ENCODE data around the gene TUBB2A.
"Not testable (repeated sequence)": the region's sequence is repeated elsewhere in the genome, so short reads cannot be mapped to it uniquely, and the experiment has no call there.

TUBB2A gene

DNA sequence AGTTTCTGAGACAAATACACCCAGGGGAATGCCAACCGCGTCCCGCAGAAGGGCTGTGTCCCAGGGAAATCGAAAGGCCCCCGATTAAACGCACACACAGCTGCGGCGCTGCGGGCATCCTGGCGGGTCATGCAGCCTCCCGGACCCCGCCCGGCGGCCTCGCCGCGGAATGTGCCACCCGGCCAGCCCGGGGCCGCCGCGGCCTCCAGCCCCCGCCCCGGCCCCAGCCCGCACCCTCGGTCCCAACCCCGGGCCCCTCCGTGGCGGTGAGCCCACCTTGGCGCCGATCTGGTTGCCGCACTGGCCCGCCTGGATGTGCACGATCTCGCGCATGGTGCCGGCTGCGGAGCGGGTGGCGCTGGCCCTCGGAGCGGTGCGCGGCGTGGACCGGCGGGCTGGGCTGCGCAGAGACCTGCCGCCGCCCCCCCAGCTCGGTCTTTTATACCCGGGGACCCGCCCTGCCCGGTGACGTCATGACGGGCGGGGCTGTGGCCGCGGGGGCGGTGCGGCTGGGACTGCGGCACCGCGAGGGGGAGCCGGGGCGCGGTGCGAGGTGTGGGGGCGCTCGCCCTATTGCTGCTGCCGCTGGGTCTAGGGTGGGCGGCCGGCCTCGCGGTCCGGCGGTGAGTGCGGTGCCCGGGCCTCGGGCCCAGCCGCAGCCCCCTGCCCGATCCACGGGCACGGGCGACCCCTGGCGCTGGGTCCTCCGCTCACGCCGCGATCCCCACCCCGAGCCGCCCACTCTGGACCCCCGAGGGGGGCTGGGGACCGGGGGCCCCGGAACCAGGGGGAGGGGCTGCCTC is at the start of gene TUBB2A:
TSS of gene TUBB2A (minus strand) at position 414 of the 803 bp plus-strand sequence. CDS start at position 333, 81 bp downstream.
- DNase-seq = no peak

DNA sequence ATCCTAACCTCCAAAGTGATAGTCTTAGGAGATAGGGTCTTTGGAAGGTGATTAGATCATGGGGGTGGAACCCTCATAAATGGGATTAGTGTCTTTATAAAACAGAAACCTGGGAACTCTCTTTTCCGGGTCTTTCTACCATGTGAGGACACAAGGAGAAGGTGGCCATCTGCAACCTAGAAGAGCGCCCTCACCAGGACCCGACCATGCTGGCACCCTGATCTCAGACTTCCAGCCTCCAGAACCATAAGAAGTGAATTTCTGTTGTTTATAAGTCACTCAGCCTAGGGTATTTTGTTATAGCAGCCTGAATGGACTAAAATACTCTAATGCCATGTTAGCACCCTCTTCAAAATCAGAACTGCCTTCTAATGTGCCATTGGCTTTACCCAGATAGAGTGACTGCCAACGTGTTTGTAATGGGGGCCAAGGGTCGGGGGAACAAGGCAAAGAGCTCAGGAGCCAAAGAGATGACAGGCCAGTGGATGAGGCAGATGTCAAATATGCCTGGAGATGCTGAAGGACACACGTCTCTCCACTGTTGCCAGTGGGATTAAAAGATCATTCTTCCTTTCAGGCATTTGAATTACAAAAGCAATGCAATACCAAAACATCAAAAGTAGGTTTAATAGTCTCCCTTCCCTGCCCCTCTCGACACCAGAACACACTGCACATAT is 49.1 kb upstream of the TUBB2A start:
- no peak for DNase-seq

DNA sequence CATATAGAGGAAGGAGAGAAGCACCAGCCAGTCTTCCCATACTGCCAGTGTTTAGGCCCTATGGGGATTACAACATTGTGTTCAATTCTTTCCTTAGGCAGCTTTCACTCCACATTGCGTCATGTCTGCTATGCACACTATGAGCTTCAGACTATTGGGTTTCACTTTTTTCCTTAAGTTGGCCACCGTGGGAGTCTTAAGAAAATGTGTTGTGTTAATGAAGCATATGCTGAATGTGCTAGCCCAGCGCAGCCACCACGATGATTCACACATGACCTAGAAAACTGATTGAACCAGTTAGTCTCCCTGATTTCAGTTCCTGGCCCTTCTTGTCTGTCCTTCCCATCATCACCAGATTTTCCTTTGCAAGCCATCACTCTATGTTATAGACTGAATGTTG is 48.6 kb upstream of the TUBB2A start:
- DNase-seq = no peak

DNA sequence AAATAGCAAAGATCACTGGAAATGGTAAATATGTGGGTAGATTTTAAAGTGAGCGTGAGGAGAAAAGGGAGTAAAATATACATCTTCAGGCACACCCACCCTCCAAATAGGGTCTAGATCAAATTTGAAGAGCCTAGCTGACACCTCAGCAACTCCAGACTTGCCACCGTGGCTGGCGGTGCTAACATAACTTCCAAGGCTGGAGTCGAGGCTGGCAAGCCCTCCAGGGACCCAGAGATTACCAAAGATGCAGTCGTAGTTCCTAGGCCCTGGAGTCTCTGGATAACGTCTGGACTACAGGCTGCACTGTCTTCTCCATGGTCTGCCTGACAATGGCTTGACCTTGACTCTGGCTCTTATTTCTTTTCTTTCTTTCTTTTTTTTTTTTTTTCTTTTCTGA is 47.6 kb upstream of the TUBB2A start:
- no peak for DNase-seq

DNA sequence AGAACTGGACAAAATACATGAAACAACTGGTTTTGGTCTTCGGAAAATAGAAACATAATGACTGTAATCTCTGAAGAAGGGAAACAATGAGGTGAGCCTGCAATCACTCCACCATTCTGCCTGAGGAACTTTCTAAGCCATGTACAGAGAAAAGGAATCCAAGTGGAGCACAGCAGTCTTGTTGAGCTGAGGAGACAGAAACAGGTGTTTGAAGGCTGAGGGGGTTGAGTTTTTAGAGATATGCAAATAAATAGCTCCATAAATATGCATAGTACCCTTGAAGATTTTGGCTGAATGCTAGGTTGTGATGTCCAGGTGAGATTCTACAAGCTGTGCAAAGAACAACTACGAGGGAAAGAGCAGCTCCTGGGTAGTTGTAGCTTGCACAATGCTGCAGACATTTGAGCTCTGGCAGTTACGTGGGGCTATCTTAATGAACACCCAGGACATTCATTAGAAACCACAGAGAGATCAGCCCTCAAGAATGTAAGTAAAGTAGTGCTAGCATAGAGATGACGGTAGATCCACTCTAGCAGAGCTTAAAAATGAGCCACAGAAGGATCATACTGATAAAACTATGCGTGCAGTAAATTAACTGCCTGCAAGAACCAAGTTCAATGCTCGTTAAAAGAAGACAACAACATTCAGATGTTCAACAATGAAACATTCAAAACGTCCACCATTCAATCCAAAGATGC is 45.8 kb upstream of the TUBB2A start:
- no peak for DNase-seq

DNA sequence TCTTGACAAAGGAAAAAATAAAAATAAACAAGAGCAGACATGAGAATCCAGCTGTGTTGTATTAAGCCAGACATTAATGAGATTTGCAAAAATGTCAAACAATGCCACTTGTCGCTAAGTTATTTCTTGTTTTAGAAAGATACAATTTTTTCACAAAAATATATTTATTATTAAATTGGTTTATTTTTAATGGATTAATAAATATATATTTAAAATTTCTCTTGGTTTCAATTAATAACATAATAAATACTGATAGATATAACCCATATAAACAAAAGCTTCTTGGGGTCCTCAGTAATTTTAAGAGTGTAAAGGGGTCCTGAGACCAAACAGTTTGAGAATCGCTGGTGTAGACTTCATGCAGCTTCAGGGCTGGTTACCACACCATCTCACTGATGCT is 44.0 kb upstream of the TUBB2A start:
- no peak for DNase-seq

DNA sequence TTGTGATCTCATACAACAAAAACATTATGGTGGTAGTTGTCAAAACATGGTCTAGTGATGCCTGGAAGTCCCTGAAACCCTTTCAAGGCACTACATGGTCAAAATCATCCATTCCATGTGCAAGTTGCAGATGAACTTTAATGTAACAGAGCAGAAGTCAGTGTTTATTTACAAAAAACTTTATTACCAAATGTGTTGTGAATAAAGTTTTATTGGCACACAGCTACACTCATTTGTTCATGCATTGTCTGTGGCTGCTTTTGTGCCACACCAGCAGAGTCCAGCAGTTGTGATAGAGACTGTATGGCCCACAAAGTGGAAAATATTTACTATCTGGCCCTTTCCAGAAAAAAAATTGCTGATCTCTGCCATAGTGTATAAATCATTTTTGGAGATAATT is 43.3 kb upstream of the TUBB2A start:
- DNase-seq = no peak

DNA sequence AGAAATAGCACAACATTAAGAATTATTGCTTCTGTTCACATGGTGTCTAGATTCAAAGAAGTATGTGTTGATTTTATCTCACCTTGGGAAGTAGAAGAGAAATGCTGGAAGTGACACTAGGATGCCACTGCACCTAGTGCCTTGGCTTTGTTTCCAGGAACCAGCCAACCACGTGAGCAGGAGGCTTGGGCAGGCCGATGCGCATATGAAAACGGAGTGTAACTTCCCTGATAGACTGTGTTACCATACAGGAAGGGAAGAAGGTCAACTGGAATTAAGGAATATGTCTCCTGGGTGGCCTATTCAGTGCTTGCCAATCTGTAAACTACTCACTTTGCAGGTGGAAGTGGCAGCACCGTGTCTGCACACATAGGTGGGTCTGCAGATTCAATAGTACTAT is 42.0 kb upstream of the TUBB2A start:
- DNase-seq = no peak

DNA sequence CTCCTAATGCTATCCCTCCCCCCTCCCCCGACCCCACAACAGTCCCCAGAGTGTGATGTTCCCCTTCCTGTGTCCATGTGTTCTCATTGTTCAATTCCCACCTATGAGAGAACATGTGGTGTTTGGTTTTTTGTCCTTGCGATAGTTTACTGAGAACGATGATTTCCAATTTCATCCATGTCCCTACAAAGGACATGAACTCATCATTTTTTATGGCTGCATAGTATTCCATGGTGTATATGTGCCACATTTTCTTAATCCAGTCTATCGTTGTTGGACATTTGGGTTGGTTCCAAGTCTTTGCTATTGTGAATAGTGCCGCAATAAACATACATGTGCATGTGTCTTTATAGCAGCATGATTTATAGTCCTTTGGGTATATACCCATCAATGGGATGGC is 40.4 kb upstream of the TUBB2A start:
- DNase-seq = not testable (repeated sequence)

DNA sequence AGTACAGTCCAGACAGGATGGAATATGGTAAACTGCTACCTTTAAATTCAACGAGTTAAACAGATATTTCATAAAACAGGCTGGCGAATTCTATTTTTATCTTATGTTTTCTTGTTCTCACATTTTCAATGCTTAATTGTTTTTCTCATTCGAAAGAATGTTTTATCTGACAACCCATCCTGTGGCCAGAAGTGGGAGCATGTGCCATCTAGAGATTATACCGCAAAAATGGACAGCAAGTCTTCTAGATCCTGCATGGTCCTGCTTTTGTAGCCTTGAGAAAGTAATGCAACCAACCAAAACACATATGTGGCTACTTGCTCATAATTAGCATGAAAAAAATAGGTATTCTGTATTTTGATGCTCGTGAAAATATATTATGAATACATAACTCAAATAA is 39.4 kb upstream of the TUBB2A start:
- DNase-seq = no peak

DNA sequence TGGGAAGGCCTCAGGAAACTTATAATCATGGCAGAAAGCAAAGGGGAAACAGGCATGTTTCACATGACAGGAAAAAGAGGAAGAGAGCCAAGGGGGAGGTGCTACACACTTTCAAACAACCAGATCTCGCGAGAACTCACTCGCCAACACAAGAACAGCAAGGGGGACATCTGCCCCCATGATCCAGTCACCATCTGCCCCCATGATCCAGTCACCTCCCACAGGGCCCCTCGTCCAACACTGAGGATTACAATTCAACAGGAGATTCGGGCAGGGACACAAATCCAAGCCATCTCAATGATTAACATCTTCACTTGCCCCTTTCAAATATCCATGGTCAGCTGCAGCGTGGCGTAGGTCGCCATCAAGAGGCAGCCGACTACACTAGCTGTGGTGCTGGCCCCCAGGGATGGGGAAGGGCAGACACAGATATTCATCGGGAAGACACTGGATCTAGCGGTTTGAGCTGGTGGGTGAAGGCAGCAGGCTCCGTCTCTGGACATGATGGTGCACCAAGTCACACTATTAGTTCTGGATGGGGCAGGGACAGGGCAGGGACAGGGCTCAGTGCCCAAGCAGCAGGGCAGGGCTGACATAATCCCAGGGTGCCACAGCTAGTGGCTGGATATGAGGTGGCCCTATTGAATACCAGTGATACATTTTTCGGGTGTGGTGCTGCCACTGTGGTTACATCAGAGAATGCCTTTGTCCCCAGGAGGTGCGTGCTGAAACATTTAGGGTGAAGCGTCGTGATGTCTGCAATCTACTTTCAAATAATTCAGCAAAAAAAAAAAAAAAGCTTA is 38.6 kb upstream of the TUBB2A start:
- DNase-seq = no peak

DNA sequence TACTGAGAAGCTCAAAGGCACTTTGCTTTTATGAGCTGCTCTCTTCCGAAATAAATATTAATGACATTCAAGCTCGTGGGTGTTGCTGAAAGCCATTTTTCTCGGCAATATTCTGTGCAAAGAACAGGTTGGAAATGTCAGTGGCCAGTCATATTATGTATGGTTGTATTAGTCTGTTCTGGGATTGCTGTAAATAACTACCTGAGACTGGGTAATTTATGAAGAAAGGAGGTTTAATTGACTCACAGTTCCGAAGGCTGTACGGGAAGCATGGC is 38.0 kb upstream of the TUBB2A start:
- DNase-seq = no peak

DNA sequence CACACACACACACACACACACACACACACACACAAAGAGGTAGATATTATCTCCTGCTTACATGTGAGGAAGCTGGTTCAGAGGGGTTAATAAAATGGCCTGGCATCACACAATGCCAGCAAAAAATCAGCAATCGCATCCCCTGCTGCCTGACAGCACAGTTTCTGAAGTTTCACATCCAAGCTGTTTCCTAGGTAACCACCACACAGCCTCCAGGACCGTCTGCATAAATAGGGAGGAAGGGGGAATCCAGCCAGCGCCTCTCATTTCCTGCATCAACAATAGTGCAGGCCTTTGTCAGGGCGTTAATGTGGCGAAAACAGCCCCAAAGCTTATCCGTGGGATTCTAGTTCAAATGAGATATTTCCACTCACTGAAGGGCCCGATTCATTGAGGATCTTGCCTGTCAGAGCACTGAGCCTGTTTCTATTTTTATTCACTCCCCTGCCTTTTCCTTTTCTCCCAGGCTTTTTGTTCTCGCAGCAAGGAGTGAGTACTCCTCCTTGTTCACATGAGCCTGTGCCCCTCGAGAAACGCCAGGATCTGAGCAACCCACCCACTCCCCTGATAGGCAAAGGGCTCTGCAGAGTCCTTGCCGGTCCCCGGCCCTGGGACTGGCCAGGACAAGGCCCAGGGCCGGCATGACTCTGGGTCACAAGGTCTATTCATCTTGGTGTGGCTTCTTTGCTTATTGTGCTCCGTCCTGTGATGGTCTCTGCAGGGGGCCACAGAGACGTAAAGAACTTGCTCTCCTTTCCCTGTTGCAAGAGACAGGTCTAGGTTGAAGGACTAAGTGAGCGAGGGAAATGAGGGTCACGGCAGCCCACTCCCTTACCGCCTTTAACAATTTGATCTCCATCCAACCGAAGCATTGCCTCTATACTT is 37.4 kb upstream of the TUBB2A start:
- no peak for DNase-seq

DNA sequence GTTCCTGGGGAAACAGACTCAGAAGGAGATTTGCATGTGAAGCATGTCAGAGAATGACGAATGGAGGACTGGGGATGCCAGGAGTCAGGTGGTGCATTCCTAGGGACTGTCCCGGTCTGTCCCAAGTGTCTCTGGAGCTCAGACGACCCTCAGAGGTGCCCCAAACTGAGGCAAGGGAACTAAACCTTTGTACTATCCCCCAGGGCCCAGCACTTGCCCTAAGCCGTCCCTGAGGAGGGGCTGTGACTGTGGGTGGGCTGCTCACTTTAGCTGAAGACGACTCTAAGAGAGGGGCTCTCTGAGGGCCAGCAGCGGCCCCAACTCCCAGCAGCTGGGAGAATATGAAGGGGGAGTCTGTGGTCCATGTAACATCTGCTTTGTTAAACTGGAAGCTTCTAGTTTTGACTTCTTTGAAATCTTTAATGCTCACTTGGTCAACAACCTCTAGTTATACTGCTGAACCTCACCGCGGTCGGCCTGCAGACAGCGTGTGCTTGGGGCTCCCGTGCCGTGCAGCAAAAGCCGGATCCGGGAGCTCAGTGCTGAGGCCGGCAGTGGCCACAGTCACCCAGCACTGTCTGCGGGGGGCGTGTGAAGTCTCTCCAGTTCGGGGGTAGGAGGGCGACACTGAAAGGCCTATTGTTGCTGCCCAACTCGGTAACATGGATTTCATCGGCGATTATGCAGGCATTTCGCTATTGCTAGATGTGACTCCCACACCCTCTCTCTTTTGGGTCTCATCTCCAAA is 35.9 kb upstream of the TUBB2A start:
- no peak for DNase-seq

DNA sequence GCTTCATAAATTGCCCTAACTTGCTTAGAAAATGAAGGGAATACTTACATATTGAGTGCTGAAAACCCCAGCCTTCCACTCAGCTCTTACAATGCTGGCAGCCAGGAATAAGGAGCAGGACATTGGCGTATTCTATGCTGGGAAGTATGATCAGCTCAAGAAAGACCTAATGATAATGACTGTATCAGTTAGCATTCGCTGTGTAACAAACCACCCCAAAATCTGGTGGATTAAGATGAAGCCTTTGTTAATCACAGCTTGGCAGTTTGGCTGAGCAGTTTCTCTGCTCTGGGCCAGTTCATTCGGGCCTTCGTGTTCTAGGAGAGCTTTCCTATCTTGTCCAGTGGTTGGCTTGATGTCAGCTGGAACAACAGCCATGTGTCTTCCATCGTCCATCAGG is 33.4 kb upstream of the TUBB2A start:
- no peak for DNase-seq

DNA sequence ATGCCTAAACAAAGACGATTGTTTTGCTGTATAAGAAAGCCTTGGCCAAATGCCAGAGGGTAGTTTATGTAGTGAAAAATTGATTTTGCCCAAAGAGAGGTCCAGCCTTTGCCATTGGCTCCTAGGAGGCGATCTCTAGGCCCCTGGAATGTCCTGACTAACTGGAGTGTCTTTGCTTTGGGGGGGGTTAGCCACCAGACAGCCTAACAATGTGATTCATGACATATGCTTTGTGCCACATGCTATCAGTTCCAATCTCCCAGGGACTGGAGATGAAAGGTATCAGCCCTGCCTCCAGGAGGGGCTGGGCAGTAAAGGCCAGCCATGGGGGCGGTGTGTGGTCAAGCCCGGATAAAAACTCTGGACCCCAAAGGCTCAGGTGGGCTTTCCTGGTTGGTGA is 32.7 kb upstream of the TUBB2A start:
- no peak for DNase-seq

DNA sequence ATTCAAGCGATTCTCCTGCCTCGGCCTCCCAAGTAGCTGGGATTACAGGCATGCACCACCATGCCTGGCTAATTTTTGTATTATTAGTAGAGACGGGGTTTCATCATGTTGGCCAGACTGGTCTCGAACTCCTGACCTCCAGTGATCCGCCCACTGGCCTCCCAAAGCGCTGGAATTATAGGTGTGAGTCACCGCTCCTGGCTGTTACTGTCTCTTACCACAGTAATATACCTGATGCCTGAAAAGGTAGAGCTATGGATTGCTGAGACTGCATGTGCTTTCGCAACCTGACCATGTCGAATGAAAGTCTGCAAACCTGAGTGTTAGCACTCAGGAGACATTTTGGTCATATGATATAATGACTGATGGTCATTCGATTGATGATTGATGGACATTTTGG is 31.8 kb upstream of the TUBB2A start:
- DNase-seq = not testable (repeated sequence)

DNA sequence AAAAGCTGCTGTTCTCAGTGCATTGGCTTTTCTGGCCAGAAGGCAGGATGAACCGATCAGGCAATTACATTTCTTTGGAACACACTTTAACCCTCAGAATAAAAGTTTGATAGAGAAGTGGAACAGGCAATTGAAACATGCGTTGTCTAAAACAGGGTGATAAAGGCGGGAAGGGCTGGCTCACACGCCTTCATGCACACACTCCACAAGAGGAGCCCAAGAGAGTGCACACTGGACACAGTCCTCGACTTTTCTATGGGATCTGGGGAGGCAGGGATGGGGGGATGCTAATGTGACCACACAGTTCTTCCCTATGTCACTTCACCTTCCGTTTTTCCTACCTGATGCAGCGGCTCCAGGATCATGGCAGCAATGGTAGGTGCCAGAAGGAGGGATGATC is 30.9 kb upstream of the TUBB2A start:
- no peak for DNase-seq

DNA sequence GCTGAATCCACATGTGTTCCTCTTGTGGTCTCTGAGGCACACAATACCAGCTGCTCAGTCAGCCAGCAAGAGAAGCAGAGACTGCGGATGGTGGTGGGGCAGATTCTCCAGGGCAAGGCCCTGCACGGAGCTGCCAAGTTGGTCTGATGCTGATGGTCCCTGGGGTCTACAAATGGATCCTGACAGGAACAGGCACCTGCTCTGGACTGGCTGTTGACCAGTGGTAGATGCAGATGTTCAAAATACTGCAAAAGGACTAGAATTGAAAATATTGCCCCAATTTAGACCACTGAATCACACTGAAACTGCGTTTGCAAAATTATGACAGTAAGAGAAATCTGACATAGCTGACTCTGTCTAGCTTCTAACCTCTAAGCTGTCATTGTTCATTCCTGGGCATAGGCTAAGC is 29.6 kb upstream of the TUBB2A start:
- no peak for DNase-seq

DNA sequence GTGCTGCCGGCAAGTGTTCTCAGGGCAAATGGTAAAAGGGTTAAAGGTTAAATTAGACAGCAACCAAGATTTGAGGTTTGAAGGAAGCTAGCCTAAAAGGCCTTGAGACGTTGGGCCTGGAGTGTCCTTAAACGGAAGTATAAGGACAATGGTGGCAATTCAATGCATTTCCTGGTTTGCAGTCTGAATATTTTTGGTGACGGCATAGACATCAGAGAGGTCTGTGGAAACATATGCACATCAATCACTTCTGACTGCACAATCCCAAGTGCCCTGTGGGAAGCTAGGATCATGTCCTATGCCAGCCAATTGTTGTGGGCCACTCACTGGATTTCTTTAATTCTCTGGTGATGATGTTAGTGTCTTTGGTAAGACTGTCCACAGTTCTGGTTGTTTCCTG is 25.7 kb upstream of the TUBB2A start:
- DNase-seq = no peak

DNA sequence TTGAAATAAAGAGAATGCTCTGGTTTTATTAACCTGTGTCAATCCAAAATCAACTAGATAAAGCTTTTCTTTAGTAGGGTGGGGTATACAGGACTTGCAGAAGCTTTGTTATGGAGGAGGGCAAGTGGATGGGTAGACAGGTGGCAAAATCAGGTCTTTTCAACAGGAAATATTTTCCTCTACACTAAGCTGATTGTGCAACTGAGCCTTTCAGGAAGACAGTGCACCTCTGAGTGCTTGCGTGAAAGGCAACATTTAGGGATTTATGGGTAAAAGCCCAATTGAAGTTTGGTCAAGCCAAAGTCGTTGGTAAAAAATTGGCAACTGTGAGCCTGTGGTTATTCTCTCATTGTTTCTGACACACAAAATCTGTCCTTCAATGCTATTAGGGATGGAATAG is 23.8 kb upstream of the TUBB2A start:
- DNase-seq = no peak

DNA sequence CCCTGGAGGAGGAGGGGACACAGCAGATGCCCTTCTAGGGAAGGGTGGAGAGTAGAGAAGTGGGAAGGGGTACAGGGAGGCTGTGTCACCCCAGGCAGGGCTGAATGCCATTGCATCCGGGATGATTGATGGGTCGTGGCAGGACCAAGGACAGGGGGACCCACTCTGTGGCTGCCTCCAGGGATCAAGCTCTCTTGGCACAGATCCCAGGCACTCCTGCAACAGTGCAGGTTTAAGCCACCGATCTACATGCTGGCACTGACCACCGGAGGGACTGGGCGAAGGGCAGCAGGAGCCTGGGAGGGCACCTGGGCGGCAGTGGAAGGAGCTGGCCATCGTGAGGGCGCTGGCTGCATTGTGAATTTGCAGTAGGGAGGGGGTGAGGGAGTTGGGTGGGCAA is 22.6 kb upstream of the TUBB2A start:
- not testable (repeated sequence) for DNase-seq

Measured in GDM1 (cell line).